NOMO-1 (cell line): ENCODE results near the gene SRCAP.
"Not testable (repeated sequence)": the region's sequence is repeated elsewhere in the genome, so short reads cannot be mapped to it uniquely, and the experiment has no call there.

Experiments
- DNase-seq, 2 experiments: peaks; one replicate each; lab custom pipeline; 2025; ENCODE audit not compliant: unreplicated experiment in 2 of 2; lab: John Stamatoyannopoulos, UW

Gene SRCAP

GRCh38 chr16:30663038-30663437 is 35.9 kb upstream of the SRCAP start:
- DNase-seq = no peak

DNA sequence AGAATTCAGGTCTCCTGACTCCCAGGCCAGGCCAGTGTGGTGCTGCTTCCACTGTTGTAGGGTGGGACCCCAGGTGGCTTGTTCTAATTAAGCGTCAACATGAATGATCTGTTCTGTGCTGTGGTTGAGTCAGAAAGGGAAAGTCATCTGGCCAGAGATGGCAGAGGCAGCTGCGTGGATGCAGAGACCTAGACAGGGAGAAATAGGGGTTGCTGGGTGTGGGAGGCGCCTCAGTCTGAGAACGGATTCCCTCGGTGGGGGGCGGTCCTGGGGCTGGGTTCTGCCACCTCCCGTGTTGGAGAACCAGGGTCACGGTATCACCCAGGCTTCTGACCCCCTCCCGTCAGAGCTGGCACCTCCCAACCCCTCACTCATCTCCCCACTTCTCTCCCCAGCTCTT is 35.2 kb upstream of the SRCAP start:
- DNase-seq = no peak

DNA sequence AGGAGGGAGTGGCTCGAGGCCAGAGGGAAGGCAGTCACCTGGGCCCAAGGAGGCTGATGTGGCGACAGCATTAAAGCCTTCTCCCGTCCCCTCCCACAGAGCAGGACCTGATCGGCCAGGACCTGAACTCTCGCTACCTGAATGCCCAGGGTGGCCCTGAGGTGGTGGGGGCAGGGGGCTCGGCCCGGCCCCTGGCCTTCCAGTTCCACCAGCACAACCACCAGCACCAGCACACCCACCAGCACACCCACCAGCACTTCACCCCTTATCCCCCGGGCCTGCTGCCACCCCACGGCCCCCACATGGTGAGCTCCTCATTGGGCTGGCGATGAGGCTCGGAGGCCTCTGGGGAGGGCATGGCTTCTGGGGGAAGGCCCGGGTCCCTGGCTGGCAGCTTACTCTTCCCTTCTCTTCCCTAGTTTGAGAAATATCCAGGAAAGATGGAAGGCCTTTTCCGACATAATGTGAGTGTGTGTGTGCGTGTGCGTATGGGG is 34.3 kb upstream of the SRCAP start:
- DNase-seq = no peak

GRCh38 chr16:30665155-30665829 is 33.7 kb upstream of the SRCAP start:
- DNase-seq = no peak

GRCh38 chr16:30665830-30666190 is 33.2 kb upstream of the SRCAP start:
- no peak for DNase-seq

- DNase-seq = no peak
Observed at GRCh38 chr16:30666681-30667080, 32.3 kb upstream of the SRCAP start.

- no peak for DNase-seq
Observed at GRCh38 chr16:30667361-30667905, 31.5 kb upstream of the SRCAP start.

DNA sequence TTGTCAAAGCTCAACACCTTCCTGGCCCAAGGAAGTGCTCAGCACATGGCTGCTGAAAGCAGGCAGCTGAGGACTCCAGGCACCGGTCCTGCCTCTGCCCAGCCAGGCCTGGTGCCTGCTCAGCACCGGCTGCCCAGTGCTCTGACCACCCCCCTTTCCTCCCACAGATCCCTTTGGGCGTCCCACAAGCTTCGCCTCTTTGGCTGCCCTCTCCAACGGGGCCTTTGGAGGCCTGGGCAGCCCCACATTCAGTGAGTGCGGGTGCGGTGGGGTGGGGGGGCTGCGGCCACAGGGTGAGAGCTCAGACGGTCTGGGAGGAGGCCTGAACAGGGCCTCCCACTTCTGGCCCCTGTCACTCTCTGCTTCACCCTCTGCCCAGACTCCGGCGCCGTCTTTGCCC is 30.6 kb upstream of the SRCAP start:
- no peak for DNase-seq

GRCh38 chr16:30669026-30669902 is 29.7 kb upstream of the SRCAP start:
- no peak for DNase-seq

DNA sequence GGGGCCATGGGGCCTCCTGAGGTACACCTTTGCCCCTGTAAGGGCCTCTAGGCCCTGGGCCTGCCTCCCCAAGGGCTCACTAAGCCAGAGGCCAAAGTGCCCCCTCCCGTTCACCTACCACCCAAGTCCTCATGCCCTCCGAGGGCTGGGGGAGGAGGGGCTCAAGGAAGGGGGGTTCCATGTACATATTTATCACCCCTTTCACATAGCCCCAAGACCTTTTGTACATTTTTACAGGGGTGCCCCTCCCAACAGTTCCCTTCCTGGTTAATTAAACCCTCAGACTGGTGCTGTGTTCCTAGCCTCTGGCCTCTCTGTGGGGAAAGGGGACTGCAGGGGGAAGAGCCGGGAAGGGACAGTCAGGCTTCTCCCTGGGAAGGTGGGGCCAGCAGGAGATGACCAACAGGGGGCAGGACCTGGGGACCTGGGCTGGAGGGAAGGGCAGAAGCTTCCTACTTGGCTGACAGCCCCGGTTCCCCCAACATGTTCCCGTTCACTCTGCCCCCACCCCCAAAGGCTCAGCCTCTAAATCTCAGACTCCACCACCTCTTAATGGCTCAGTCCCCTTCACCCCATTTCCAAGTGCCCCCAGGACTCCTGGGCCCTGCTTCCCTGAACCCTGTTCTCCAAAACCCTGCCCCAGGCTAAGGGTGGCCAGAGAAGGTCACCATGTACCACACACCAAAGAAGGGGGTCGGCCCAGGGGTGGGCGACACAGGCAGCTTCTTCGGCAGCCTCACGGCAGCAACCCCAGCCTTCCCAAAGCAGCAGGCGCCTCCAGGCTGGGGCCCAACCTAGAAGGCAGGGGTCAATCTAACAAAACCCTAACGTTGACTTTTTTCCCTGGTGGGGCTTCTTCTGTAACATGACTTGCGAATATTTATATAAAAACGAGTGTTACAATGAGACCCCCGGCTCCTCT is 28.8 kb upstream of the SRCAP start:
- DNase-seq = no peak

DNA sequence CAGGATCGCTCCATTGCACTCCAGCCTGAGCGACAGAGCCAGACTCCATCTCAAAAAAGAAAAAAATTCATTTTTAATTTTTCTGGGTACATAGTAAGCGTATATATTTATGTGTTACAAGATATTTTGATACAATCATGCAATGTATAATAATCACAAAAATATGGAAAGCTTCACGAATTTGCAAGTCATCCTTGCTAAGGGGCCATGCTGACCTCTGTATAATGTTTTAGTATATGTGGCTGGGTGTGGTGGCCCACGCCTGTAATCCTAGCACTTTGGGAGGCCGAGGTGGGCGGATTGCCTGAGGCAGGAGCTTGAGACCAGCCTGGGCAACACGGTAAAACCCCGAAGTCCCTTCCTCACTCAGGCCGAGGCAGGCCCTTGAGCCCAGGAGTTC is 23.8 kb upstream of the SRCAP start:
- DNase-seq = no peak

- DNase-seq = no peak
Observed at GRCh38 chr16:30677931-30678585, 20.9 kb upstream of the SRCAP start.

- DNase-seq = no peak
Observed at GRCh38 chr16:30678586-30678970, 20.4 kb upstream of the SRCAP start.

DNA sequence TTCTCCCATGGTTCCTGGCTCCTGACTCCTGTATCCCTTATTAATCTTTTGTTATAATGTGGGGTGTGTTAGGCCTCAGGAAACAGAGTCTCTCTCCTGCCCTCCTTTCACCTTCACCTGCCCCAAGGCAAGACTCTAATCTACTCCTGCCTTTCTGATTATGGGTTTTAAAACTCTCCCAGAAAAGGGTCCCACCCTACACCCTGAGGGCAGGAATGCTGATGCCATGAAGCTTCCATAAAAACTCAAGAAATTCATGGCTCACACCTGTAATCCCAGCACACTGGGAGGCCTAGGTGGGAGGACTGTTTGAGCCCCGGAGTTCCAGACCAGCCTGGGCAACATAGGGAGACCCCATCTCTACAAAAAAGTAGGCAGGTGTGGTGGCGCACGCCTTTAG is 18.6 kb upstream of the SRCAP start:
- no peak for DNase-seq

GRCh38 chr16:30688701-30689100 is 10.3 kb upstream of the SRCAP start:
- no peak for DNase-seq

GRCh38 chr16:30691907-30692306 is 7.1 kb upstream of the SRCAP start:
- DNase-seq = no peak

- peak in 1 of 2 experiments; percentile 58 for DNase-seq
Observed at GRCh38 chr16:30692396-30693064, 6.4 kb upstream of the SRCAP start.

DNA sequence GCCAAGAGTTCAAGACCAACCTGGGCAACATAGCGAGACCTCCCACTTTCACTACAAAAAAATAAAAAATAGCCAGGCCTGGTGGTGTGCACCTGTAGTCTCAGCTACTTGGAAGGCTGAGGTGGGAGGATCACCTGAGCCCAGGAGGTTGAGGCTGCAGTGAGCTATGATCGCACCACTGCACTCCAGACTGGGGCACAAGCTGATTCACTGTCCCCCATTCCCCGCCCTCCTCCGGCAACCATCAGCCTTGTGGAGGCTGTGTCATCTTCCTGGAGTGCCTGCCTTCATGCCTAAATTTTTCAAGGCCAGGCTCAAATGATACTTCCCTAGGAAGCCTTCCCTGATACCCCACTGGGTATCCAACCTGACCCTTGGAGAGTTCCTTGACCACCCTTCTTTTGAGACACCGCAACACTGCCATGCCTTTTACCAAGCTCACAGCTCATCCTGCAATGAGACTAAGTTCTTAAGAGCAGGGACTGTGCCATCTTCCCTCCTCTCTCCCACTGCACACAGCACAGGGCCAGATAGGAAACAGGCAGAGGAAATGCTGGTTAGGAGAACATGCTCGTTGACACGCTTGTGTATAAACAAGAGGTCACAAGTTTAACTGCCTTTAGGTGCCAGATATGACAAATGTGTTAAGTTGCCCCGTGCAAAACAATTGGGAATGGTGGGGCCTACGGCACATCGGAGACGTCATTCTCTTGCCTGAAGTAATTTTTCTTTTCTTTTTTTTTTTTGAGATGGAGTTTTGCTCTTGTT is 3.9 kb upstream of the SRCAP start:
- DNase-seq = no peak

- DNase-seq = not testable (repeated sequence)
Observed at GRCh38 chr16:30696646-30697045, 2.3 kb upstream of the SRCAP start.
